Lower leg skin (tissue), 3 donors: Measurements from ENCODE around the gene FPR3.

Source experiments
- CTCF ChIP-seq, 3 donors: fragments of 450-650 bp; IDR thresholded peaks; one replicate each; pipeline ENCODE4 v1.5.1; 2016; ENCODE audit warnings: antibody characterized with exemption in 3 of 3, mild to moderate bottlenecking in 3 of 3, moderate library complexity in 2 of 3
- POLR2A ChIP-seq, 2 donors: fragments of 450-650 bp; IDR thresholded peaks; one replicate each; pipeline ENCODE4 v1.6.1; 2016 to 2017; ENCODE audit warnings: antibody characterized with exemption in 2 of 2, mild to moderate bottlenecking in 1 of 2, moderate library complexity in 1 of 2

DNA sequence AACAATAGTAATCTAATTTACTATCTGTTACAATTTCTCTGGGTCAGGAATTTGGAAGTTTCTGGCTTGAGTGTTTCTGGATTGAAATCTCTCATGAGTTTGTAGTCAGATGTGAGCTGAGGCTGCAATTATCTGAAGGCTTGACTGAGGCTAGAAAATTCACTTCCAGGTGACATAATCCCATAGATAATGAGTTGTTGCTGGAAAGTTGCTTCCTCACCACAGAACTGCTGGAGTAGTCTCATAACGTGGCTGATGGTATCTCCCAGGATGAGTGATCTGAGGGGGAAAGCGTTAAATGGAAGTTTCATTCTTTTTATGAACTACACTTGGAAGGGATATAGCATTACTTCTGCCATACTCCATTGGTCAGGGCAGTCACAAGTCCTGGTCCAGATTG is 15.3 kb upstream of the FPR3 start:
- TF ChIP-seq CTCF (IDR thresholded peaks at IDR 0.05) (no peak), POLR2A (IDR thresholded peaks at IDR 0.05) (no peak)
